HepG2 (cell line): ENCODE data around the gene MPC1. TPM values are rescaled to one million over a fixed set of nuclear protein-coding genes. Genes with fewer than 3 reads are reported as not detected.

ENCODE experiments used
- ATAC-seq: fragments of 200-7000 bp; cut with Tn5 transposase; 3 replicates; pipeline ENCODE4 v1.9.1; 2020; ENCODE audit warnings: mild to moderate bottlenecking, moderate library complexity
- BruUV-seq: library from RNA; stranded (reverse); fragments of 400-500 nt; replicated peaks from 2 replicates; lab custom pipeline; 2021; lab: Mats Ljungman, UMichigan
- CTCF ChIA-PET: fragments of 300-600 bp; formaldehyde crosslinking; extraction: SDS; loops from one replicate; lab custom pipeline; 2021; ENCODE audit warnings: low total read pairs, inconsistent platforms, low intra/inter-chr PET ratio; lab: Yijun Ruan, JAX
- POLR2A ChIA-PET: fragments of 350-600 bp; sonication (Branson Sonifier 250); formaldehyde crosslinking; loops from one replicate; lab custom pipeline; 2020; ENCODE audit warnings: antibody characterized with exemption, inconsistent platforms; lab: Yijun Ruan, JAX
- DNase-seq: peaks from one replicate; pipeline ENCODE4 v3.0.0-alpha.2; 2015; ENCODE audit warnings: low spot score
- FAIRE-seq: peaks from 3 replicates; lab custom pipeline; 2011; peaks lifted over from hg19 to GRCh38; lab: Jason Lieb, UNC
- H2AFZ ChIP-seq: one replicate; pipeline ENCODE4 v1.6.1; 2011; ENCODE audit warnings: low read length, inconsistent platforms
- H3K27ac ChIP-seq: fragments of 300-600 bp; 3 replicates; pipeline ENCODE4 v1.8.0; 2011; ENCODE audit warnings: mixed run types, mild to moderate bottlenecking, mixed read lengths, low read length, inconsistent platforms; ENCODE audit not compliant: insufficient read depth; ENCODE audit errors: extremely low read length
- H3K27me3 ChIP-seq, 2 experiments: fragments of 200-600 bp in 1 of 2; 2 replicates in 1 of 2; 3 replicates in 1 of 2; pipeline versions ENCODE4 v1.6.0 to v1.8.0; 2011; ENCODE audit warnings: low read length in 2 of 2, mild to moderate bottlenecking in 2 of 2, moderate library complexity in 2 of 2, inconsistent platforms in 1 of 2; ENCODE audit not compliant: insufficient read depth in 2 of 2, control insufficient read depth in 1 of 2
- H3K36me3 ChIP-seq, 2 experiments: fragments of 200-600 bp in 1 of 2; replicated peaks in 1 of 2; 2 replicates in 1 of 2; 3 replicates in 1 of 2; pipeline versions ENCODE4 v1.5.1 to v1.8.0; 2011; ENCODE audit warnings: low read length in 2 of 2, inconsistent platforms in 1 of 2; ENCODE audit not compliant: insufficient read depth in 2 of 2, control insufficient read depth in 1 of 2
- H3K4me1 ChIP-seq: 2 replicates; pipeline ENCODE4 v1.5.1; 2012; ENCODE audit warnings: low read length, inconsistent platforms; ENCODE audit not compliant: insufficient read depth
- H3K4me2 ChIP-seq: 2 replicates; pipeline ENCODE4 v1.6.0; 2011; ENCODE audit warnings: low read depth, low read length, inconsistent platforms
- H3K4me3 ChIP-seq, 3 experiments: fragments of 200-600 bp in 1 of 3; sonication (generic), shearing (Covaris generic) in 1 of 3; replicated peaks in 1 of 3; 2 replicates each; pipeline ENCODE4 v1.5.1; 2011 to 2016; ENCODE audit warnings: low read length in 3 of 3, inconsistent platforms in 2 of 3, low read depth in 2 of 3, mild to moderate bottlenecking in 2 of 3, control low read depth in 1 of 3, mixed read lengths in 1 of 3; ENCODE audit not compliant: insufficient read depth in 1 of 3
- H3K79me2 ChIP-seq: one replicate; pipeline ENCODE4 v1.6.1; 2011; ENCODE audit warnings: low read length, inconsistent platforms; ENCODE audit not compliant: insufficient read depth
- H3K9ac ChIP-seq: 2 replicates; pipeline ENCODE4 v1.6.0; 2011; ENCODE audit warnings: mild to moderate bottlenecking, low read depth, low read length, inconsistent platforms; ENCODE audit not compliant: insufficient read depth
- H3K9me3 ChIP-seq: 2 replicates; pipeline ENCODE4 v1.5.1; 2012; ENCODE audit warnings: mild to moderate bottlenecking, low read length
- H4K20me1 ChIP-seq: 2 replicates; pipeline ENCODE4 v1.6.0; 2011; ENCODE audit warnings: inconsistent platforms, mild to moderate bottlenecking, low read length, moderate library complexity; ENCODE audit not compliant: insufficient read depth
- FOSL1 ChIP-seq: sonication (generic); formaldehyde crosslinking; IDR thresholded peaks from 2 replicates; pipeline ENCODE4 v1.9.0; 2021; ENCODE audit warnings: missing genetic modification reagents, borderline replicate concordance
- RFX1 ChIP-seq: fragments of 450-650 bp; IDR thresholded peaks from 2 replicates; pipeline ENCODE4 v1.6.1; 2017
- TEAD2 ChIP-seq: sonication (generic); formaldehyde crosslinking; IDR thresholded peaks from 2 replicates; pipeline ENCODE4 v1.9.0; 2021; ENCODE audit warnings: missing genetic modification reagents
- ZC3H13 ChIP-seq: sonication (generic); formaldehyde crosslinking; IDR thresholded peaks from 2 replicates; pipeline ENCODE4 v1.8.1; 2023; ENCODE audit warnings: mild to moderate bottlenecking, missing genetic modification reagents, moderate library complexity
- ZMYM2 ChIP-seq: sonication (generic); formaldehyde crosslinking; IDR thresholded peaks from 2 replicates; pipeline ENCODE4 v1.8.0; 2022; ENCODE audit warnings: mild to moderate bottlenecking, missing genetic modification reagents
- ZNF101 ChIP-seq: sonication (generic); formaldehyde crosslinking; IDR thresholded peaks from 2 replicates; pipeline ENCODE4 v1.4.0; 2020; ENCODE audit warnings: mild to moderate bottlenecking, low read depth, missing genetic modification reagents, borderline replicate concordance
- ZNF747 ChIP-seq: sonication (generic); formaldehyde crosslinking; IDR thresholded peaks from 2 replicates; pipeline ENCODE4 v1.8.1; 2023; ENCODE audit warnings: missing genetic modification reagents, mild to moderate bottlenecking, borderline replicate concordance
- ZNF772 ChIP-seq: sonication (generic); formaldehyde crosslinking; IDR thresholded peaks from 2 replicates; pipeline ENCODE4 v1.5.0; 2020; ENCODE audit warnings: mild to moderate bottlenecking, missing genetic modification reagents
- ZNF782 ChIP-seq: sonication (generic); formaldehyde crosslinking; IDR thresholded peaks from 2 replicates; pipeline ENCODE4 v1.4.0; 2020; ENCODE audit warnings: missing genetic modification reagents, mild to moderate bottlenecking, borderline replicate concordance
- WGBS: methylation state at CpG from one replicate; pipeline ENCODE4 v1.1.6; 2017; ENCODE audit warnings: low lambda C conversion rate; 5-methylcytosine and 5-hydroxymethylcytosine counted together
- in situ Hi-C: cut with HindIII; loops from 2 replicates; pipeline ENCODE4 v1.10.0; 2017; ENCODE audit warnings: low pct_unique_long_range_greater_than_20kb; ENCODE audit not compliant: extremely low pct_ligation_motif_present
- intact Hi-C: fragments of 100-400 bp; cut with micrococcal nuclease; formaldehyde crosslinking; loops from one replicate; pipeline ENCODE4 v1.10.0; 2022; ENCODE audit not compliant: unreplicated experiment
- polyA plus RNA-seq, 8 experiments: library from polyadenylated mRNA; depleted of rRNA in 3 of 8; stranded (reverse) in 7 of 8; unstranded in 1 of 8; fragments of >200 nt; fragmentation: Illumina TruSeq in 4 of 8; extraction: Trizol in 4 of 8; gene quantifications; 2 replicates each; pipeline versions ENCODE4 v1.2.1 to v1.2.3, GENCODE V29; 2011 to 2016; ENCODE audit warnings: low read depth in 4 of 8, missing spikeins in 1 of 8, mixed read lengths in 1 of 8; ENCODE audit not compliant: insufficient read depth in 1 of 8
- total RNA-seq, 5 experiments: library from RNA; depleted of rRNA; stranded (reverse); fragments of >200 nt; fragmentation: Illumina TruSeq; extraction: Trizol; gene quantifications; 2 replicates each; pipeline ENCODE4 v1.2.3, GENCODE V29; 2016; ENCODE audit warnings: low read depth in 1 of 5
- TF ChIP-seq, protein P1 (sequence below): sonication (generic); formaldehyde crosslinking; IDR thresholded peaks from 2 replicates; pipeline ENCODE4 v1.5.0; 2020; ENCODE audit warnings: missing genetic modification reagents, mild to moderate bottlenecking, borderline replicate concordance
- TF ChIP-seq, protein P2 (sequence below): sonication (generic); formaldehyde crosslinking; IDR thresholded peaks from 2 replicates; pipeline ENCODE4 v1.5.0; 2020; ENCODE audit warnings: mild to moderate bottlenecking, low read depth, missing genetic modification reagents, borderline replicate concordance
- TF ChIP-seq, protein P3 (sequence below): sonication (generic); formaldehyde crosslinking; IDR thresholded peaks from 2 replicates; pipeline ENCODE4 v1.9.0; 2022; ENCODE audit warnings: missing genetic modification reagents, mild to moderate bottlenecking, borderline replicate concordance
- TF ChIP-seq, protein P4 (sequence below): sonication (generic); formaldehyde crosslinking; IDR thresholded peaks from 2 replicates; pipeline ENCODE4 v1.4.0; 2020; ENCODE audit warnings: missing genetic modification reagents

The MPC1 gene
- total and polyA plus RNA-seq, 2 of the 13 experiments (the other 11 are each of a cell fraction or from before 2014, with no cell fraction given): 189 to 214 TPM

DNA sequence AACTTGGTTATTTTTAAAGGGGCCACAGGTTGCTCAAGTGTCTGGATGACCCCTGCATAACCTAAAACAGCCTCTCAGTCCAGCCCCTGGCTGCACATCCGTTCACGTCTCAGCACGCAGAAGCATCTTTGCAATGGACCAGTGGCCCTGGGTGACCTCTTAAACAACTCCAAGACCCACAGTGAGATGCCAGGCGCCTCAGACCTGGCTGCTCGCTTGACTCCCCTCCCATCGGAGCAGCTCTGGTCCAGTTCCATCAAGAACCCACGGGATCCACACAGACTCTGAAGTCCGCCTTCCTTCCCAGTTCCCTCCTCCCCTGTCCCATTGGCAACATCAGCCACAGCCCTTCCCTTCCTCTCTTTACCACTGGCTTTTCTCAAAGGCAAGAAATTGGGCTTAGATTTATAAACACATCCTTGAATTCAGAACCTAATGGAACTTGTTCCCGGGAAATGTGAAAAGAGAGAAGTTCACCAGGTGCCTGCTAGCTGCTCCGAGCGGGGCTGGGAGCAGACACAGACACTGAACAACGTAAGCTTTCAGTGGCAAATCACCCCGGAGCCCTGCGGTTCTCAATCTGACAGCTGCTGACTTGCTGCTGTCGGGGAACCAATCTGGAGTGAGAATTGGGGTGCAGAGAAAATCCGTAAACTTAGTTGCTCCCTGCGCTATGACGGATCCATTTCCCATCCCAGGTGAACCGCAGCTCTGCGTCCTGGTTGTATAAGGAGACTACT lies 39.6 kb upstream of the MPC1 start:
- BruUV-seq: no TSS peak
- no peak for TF ChIP-seq FOSL1 (CRISPR knock-in tag)
- TF ChIP-seq, protein P1, sequence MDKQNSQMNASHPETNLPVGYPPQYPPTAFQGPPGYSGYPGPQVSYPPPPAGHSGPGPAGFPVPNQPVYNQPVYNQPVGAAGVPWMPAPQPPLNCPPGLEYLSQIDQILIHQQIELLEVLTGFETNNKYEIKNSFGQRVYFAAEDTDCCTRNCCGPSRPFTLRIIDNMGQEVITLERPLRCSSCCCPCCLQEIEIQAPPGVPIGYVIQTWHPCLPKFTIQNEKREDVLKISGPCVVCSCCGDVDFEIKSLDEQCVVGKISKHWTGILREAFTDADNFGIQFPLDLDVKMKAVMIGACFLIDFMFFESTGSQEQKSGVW (CRISPR knock-in tag): no peak
- no peak for TF ChIP-seq ZC3H13 (CRISPR knock-in tag)
- no peak for TF ChIP-seq RFX1
- TF ChIP-seq, protein P2, sequence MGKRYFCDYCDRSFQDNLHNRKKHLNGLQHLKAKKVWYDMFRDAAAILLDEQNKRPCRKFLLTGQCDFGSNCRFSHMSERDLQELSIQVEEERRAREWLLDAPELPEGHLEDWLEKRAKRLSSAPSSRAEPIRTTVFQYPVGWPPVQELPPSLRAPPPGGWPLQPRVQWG (CRISPR knock-in tag): no peak
- no peak for TF ChIP-seq ZNF747
- TF ChIP-seq ZNF101: no peak
- no peak for TF ChIP-seq ZMYM2 (CRISPR knock-in tag)
- TF ChIP-seq, protein P3, sequence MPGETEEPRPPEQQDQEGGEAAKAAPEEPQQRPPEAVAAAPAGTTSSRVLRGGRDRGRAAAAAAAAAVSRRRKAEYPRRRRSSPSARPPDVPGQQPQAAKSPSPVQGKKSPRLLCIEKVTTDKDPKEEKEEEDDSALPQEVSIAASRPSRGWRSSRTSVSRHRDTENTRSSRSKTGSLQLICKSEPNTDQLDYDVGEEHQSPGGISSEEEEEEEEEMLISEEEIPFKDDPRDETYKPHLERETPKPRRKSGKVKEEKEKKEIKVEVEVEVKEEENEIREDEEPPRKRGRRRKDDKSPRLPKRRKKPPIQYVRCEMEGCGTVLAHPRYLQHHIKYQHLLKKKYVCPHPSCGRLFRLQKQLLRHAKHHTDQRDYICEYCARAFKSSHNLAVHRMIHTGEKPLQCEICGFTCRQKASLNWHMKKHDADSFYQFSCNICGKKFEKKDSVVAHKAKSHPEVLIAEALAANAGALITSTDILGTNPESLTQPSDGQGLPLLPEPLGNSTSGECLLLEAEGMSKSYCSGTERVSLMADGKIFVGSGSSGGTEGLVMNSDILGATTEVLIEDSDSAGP (CRISPR knock-in tag): no peak
- TF ChIP-seq ZNF772: no peak
- TF ChIP-seq TEAD2 (CRISPR knock-in tag): no peak
- TF ChIP-seq ZNF782 (CRISPR knock-in tag): no peak
- TF ChIP-seq, protein P4, sequence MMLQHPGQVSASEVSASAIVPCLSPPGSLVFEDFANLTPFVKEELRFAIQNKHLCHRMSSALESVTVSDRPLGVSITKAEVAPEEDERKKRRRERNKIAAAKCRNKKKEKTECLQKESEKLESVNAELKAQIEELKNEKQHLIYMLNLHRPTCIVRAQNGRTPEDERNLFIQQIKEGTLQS (CRISPR knock-in tag): no peak

More for the DNA sequence above, 39.6 kb upstream of the MPC1 start:
- Histone ChIP-seq H3K27ac (no peak overlapping the region), H3K4me1 (peaks cover 21% of the 10 kb centered on the region), H3K27me3 (peaks cover 4 to 41% of the 10 kb centered on the region in 2 experiments; a peak in 4 of 5 replicates), H3K79me2 (no peaks in the 10 kb centered on the region), H3K9me3 (no peaks in the 10 kb centered on the region), H3K36me3 (no peaks in the 10 kb centered on the region), H3K9ac (no peak overlapping the region), H3K4me2 (no peak overlapping the region), H2AFZ (no peak overlapping the region), H4K20me1 (0 out of 2 replicates have a peak, but pooled peaks cover 4% of the 10 kb centered on the region), H3K4me3 (no peak overlapping the region)
- DNase-seq (no peak), FAIRE-seq (no peak), ATAC-seq (no peak)
- ChIA-PET POLR2A (no interaction called here), CTCF (no interaction called here)
- intact Hi-C loops: no loop called here
- WGBS: 60% methylated on average over 20 of the region's 20 CpGs
- in situ Hi-C loops: no loop called here
